HG02970 (cell line): Measurements from ENCODE around the gene TTLL8.
"Not testable (repeated sequence)": the region's sequence is repeated elsewhere in the genome, so short reads cannot be mapped to it uniquely, and the experiment has no call there.

Experiments
- ATAC-seq: cut with Tn5 transposase; IDR thresholded peaks from one replicate; pipeline ENCODE4 v1.9.1; 2021; ENCODE audit warnings: mild to moderate bottlenecking, moderate library complexity, moderate number of reproducible peaks; ENCODE audit not compliant: unreplicated experiment, low FRiP score

TTLL8 gene

GRCh38 chr22:50058061-50058905, at the start of gene TTLL8:
TTLL8 (minus strand) TSS chr22:50058298.
- no peak for ATAC-seq

- ATAC-seq, result no peak
Observed at GRCh38 chr22:50107529-50107928, 49.4 kb upstream of the TTLL8 start.

GRCh38 chr22:50105208-50106100, 47.4 kb upstream of the TTLL8 start:
- ATAC-seq, result no peak

GRCh38 chr22:50104141-50104544, 46.0 kb upstream of the TTLL8 start:
- ATAC-seq, result no peak

- ATAC-seq, result no peak
Observed at GRCh38 chr22:50102946-50103345, 44.8 kb upstream of the TTLL8 start.

- ATAC-seq, result no peak
Observed at GRCh38 chr22:50101870-50102565, 43.9 kb upstream of the TTLL8 start.

GRCh38 chr22:50098052-50098451, 40.0 kb upstream of the TTLL8 start:
- no peak for ATAC-seq

GRCh38 chr22:50092342-50092741, 34.2 kb upstream of the TTLL8 start:
- ATAC-seq, result no peak

- ATAC-seq, result no peak
Observed at GRCh38 chr22:50091092-50091768, 33.1 kb upstream of the TTLL8 start.

- no peak for ATAC-seq
Observed at GRCh38 chr22:50090412-50090714, 32.3 kb upstream of the TTLL8 start.

GRCh38 chr22:50089682-50090411, 31.7 kb upstream of the TTLL8 start, which contains the start of gene MOV10L1:
MOV10L1 (plus strand) TSS chr22:50090006; CDS start chr22:50090089, 83 bp downstream.
- no peak for ATAC-seq

GRCh38 chr22:50089231-50089630, 31.1 kb upstream of the TTLL8 start:
- no peak for ATAC-seq

- ATAC-seq, result no peak
Observed at GRCh38 chr22:50088096-50088495, 30.0 kb upstream of the TTLL8 start.

GRCh38 chr22:50087646-50088045, 29.5 kb upstream of the TTLL8 start:
- no peak for ATAC-seq

GRCh38 chr22:50086975-50087374, 28.9 kb upstream of the TTLL8 start:
- not testable (repeated sequence) for ATAC-seq

- no peak for ATAC-seq
Observed at GRCh38 chr22:50086526-50086925, 28.4 kb upstream of the TTLL8 start.

- no peak for ATAC-seq
Observed at GRCh38 chr22:50085211-50085972, 27.3 kb upstream of the TTLL8 start, which contains the start of gene MLC1. MLC1 (minus strand) TSS chr22:50085426; CDS start chr22:50084902, 524 bp downstream.

- ATAC-seq, result no peak
Observed at GRCh38 chr22:50084614-50085021, 26.5 kb upstream of the TTLL8 start.

GRCh38 chr22:50084080-50084477, 26.0 kb upstream of the TTLL8 start:
- ATAC-seq, result no peak
